Middle frontal gyrus (tissue), 1 donor: Measurements from ENCODE around the gene NUDC.
"Not testable (repeated sequence)": the region's sequence is repeated elsewhere in the genome, so short reads cannot be mapped to it uniquely, and the experiment has no call there.

Source experiments
- DNase-seq: peaks from one replicate; pipeline ENCODE4 v3.0.0-alpha.2; 2015; ENCODE audit warnings: low spot score; ENCODE audit errors: extremely low spot score

Gene NUDC

DNA sequence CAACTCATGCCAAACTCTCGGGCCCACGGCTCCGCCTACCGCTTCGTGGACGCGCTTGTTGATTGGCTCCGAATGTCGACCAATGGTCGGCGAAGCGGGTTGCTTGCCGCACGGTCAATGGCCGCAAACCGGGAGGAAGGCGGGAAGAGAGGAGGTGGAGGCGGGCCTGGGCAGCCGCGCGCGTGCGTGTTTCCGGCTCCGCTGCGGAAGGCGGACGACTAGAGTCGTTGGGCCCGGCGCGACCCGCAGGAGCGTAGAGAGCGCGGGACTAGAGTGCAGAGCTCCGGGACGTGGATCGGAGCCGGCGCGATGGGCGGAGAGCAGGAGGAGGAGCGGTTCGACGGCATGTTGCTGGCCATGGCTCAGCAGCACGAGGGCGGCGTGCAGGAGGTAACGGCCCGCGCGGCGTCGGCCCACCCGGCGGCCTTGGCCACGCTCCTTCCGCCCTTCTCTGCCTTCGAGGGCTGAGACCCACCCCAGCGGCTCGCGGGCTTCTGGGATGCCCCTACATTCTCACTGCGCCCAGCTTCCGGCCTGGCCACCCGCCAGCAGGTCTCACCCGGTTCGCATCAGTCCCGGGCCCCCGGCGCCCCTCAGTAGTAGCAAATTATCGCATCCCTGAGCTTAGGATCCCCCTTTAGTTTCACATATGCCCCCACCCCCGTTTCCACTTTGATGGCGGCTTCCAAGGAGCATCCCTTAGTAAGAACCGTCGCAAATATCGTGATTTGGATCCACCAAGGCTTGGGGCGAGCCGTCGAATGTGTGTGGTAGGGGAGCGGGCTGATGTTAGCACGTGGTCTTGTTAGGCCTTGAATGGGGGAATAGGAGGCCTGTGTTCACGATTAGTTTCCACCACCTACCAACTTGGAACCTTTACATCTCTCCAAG lies at the start of gene NUDC:
Gene NUDC (plus strand): TSS at position 204 of the 891 bp plus-strand sequence. CDS start 106 bp downstream, at position 310.
- DNase-seq = peak; percentile 96

DNA sequence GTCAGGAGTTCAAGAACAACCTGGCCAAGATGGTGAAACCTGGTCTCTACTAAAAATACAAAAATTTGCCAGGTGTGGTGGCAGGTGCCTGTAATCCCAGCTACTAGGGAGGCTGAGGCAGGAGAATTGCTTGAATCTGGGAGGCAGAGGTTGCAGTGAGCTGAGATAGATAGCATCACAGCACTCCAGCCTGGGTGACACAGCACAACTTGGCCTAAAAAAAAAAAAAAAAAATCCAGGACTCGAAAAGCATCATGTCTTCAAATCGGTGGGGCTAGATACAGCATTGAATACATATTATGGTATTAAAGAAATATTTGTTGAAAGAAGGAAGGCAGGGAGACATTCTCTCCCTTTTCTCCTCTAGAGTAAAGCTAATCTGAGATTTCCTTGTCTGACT lies 48.4 kb upstream of the NUDC start:
- not testable (repeated sequence) for DNase-seq

DNA sequence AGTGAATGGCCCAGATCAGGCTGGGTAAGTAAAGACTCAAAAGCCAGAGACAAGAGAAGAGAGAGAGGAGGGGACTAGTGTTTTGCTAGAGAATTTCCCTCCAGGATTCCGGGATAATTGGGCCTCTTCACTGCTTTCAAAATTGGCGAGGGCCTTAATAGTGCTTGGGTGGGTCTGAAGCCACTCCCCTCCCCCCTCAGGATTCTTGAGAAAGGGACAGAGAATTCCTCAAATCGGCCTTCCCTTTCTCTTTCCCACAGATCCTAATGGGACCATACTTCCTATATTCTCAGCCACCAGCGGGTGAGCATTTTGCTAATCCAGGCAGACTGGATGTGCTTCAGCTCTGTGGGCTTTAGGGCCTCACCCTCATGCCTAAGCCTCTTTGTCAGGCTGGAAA lies 46.6 kb upstream of the NUDC start:
- DNase-seq = no peak

DNA sequence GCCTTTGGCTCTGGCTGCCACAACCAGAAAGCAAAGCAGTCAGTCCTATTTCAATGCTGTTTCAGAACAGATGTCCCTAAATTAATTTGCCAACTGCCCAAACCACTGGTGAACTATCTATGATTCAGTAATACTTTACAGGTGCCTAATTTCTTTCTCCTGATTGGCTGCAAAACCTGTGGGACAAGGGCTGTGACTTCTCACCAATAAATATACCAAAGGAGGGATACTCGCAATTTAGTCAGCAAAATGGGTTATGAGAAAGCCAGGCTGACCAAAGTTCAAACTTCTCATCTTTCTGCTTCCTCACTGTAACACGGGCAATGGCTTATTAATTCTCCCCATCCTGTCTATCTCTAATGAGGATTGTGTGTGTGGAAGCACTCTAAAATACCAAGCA lies 44.2 kb upstream of the NUDC start:
- DNase-seq = no peak

DNA sequence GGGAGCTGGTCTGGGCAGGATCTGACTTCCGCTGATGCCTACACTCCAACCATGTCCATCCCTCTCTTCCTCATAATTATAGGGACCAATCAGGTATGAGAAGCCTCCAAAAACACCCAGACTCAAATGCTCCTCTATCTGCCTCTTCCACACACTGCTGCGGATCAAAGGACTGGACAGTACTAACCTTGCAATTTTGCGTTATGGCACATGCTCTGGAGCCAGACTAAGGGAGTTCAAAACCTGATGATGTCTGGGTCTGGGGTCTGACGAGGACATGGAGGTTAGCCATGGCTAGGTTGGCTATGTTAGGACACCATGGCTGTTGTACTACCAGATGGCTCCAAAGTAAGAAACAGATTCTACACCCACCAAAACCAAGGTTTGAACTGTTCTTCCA lies 41.8 kb upstream of the NUDC start:
- DNase-seq = no peak

DNA sequence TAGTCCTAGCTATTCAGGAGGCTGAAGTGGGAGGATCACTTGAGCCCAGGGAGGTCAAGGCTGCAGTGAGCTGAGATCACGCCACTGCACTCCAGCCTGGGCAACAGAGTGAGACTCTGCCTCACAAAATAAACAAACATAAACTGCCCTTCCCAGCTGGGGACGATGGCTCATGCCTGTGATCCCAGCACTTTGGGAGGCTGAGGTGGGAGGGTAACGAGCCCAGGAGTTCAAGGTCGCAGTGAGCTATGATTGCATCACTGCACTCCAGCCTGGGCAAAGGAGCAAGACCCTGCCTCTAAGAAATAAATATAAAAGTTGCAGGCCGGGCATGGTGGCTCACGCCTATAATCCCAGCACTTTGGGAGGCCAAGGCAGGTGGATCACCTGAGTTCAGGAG lies 39.9 kb upstream of the NUDC start:
- DNase-seq = not testable (repeated sequence)

DNA sequence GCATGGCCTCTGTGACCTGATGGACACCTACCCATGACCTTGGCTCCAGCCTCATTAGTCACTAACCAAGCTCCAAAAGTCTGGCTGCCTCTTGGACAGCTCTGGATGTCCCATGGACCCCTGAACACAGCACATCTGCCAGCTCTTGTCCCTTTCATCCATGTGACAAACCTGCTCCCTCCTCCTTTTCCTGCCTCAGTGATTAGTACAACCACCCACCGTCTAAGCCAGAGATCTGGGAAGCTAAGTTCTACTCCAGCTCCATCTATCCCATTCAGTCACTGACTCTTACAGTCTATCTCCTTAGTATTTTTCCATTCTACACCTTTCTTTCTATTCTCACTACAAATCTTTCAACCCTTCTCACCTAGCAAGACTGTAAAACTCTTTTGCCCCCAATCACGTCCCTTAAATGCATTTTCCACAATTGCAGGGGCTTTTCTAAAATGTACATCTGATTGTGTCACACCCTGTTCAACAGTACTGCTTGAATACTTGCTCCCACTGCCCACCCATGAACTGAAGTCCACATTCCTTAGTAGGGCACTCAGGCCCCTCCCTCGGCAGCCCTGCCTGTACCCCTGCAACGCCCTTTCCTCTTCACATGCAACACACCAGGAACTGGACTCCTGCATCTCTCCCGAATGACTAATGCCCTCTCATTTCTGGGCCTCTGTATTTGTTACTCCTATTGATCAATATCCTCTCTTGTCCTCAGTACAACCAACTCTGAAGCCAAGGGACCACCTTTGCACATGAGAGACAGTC lies 38.7 kb upstream of the NUDC start:
- no peak for DNase-seq

DNA sequence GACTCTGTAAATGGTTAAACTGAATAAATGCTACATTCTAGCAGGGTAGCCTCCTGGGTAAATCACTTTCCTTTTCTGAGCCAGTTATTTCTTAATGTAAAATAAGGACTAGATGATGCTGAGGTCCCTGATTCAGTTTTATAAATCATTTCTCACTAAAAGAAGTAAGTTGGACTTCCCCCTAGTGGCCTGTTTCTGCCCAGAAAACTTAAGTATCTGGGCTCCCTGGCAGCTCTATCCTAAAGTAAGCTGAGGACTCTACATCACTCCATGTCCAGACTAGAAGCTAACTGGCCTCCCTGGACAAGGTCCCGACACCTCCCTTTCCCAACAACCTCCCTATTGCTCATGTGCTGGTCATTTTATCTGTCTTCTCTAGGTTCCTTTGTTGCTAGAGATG lies 34.4 kb upstream of the NUDC start:
- DNase-seq = no peak

DNA sequence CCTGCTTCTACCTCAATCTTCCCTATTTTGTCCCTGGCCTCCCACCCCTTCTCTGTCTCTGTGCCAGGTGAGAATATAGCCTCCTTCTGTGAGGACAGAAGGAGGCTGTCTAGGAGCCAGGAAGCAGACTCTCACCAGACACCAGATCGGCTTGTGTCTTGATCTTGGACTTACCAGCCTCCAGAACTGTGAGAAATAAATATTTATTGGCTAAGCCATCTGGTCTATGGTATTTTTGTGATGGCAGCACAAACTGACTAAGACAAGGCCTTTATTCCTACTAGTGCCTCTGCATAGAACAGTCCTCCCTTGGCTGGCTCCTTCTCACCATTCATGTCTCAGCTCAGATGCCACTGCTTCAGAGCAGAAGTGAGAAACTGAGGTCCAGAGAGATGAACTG lies 33.3 kb upstream of the NUDC start:
- DNase-seq = no peak

DNA sequence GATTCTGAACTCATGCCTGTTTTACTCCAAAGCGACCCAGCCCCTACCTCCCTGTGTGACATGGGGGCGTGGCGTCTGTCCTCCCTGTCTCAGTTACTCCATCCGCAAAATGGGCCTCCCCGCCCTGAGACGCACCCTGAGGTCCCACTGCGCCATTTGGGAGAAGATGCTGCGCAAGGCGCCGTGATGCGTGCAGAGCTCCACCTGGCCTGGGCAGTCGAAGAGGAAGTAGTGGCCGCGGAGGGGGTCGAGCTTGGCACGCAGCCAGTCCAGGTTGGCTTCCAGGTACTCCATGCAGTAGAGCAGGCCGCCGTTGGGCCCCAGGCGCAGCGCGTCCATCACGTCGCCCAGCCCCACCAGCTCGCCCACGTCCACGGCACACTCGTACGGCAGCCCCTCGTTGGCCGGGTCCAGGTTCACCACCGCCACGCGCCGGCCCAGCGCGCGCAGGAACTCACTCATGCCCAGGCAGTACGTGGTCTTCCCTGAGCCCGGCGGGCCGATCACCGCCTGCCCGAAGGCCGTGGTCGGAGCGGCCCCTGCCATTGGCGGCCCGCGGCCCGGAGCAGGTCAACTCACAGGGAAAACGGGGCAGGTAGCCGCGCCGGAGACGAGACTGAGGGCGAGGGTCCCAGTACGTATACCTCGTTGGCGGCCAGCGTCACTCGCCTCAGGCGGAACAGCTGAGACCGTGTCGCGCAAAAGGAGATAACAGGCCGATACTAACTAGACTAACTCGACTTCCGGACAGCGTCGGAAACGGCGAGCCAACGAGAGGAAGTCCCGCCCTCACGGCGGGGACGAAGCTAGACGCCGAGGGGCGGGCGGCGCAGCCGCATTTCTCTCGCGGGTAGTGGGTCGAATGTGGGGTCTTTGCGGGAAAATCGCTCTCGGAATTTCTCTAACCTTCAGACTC lies 31.7 kb upstream of the NUDC start, which contains the start of gene GPN2:
Gene GPN2 (minus strand): TSS at position 733 of the 916 bp plus-strand sequence. CDS start 187 bp downstream, at position 546.
- peak; percentile 83 for DNase-seq

DNA sequence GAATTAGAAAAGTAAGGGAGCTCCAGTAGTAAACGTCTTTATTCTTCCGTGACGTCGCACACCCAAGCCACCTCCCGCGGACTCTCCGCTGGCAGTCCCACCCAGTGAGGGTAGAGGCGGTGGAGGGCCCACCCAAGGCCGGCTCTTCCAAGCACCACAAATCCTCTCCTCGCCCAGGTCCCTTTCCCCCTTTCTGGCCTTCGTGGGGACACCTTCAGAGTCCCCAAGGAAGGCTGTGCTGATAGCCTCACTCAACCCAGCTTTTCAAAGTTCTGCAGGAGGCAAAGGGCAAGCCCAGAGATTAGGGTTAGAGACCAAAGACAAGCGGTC lies 31.1 kb upstream of the NUDC start:
- DNase-seq = no peak

DNA sequence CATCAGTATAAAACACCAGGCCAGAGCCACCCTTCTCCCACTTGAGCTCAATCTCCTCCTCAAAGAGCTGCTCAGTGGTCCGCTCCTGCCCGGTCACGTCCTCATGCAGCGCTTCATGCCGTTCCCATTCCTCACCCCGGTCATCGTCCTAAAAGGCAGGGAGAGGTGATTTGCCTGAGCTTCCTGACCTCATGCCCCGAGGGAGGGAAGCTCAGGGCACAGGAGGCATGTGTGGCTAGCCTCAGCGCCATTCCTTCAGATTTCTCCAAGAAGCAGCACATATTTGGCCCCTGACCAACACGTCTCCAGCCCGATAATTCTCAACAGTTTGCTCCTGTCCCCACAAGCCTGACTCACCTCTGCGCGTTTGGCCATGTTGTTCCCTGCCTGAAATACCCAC lies 27.3 kb upstream of the NUDC start:
- no peak for DNase-seq

DNA sequence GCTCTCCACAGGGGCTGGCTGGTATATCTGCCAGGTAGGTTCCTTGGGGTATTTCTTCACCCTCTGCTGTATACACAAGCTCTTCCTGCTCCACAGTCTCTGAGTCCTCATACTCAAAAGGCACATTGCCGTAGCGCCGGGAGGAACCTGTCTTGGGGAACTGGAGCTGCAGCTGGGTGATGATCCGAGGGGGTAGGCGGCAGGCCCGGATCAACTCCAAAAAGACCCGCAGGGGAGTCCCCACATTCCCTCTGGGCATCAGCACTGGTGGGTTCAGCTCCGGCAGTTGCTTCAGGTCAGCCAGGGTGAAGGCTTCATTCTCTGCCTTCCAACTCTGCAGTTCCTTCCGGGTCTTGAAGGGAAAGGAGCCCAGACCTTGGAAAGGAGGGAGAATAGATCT lies 24.2 kb upstream of the NUDC start:
- DNase-seq = no peak

DNA sequence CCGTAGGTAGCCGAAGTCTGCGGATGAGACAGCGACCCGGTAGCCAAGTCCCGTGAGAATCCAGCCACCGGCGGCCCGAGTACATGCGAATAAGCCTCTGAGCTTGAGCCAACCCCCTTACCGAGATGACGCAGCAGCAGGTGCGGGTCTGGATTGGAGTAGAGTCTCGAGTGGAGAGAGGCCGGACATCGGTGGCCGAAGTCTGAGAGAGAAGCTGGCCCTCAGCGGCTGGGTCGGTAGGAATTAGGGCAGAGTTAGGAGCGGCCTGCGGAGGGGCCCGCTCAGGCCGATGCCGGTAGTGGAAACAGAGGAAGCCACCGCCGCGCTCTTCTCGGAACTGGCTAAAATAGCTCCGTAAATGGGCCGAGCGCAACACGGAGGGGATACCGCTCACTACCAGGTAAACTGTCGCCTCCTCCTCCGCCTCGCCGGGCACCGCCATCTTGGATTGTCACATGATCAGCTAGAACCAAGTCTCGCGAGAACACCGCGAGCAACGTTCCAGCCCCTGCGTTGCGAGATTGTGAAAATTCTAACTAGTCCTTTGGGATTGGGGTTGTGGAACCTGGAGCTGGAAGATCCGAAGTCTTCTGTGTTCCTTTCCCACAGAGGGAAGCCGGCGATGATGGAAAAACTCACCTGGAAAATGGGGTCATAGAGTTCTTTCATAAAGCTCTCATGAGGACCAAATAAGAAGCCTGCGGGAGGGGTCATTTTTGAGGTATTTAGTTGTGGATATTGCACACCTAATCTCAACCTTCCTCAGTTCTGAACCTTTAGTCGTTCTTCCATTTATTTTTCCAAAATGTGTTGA lies 21.3 kb upstream of the NUDC start, which contains the start of gene GPATCH3:
Gene GPATCH3 (minus strand): TSS at position 467 of the 814 bp plus-strand sequence. CDS start 25 bp downstream, at position 442.
- peak; percentile 90 for DNase-seq

DNA sequence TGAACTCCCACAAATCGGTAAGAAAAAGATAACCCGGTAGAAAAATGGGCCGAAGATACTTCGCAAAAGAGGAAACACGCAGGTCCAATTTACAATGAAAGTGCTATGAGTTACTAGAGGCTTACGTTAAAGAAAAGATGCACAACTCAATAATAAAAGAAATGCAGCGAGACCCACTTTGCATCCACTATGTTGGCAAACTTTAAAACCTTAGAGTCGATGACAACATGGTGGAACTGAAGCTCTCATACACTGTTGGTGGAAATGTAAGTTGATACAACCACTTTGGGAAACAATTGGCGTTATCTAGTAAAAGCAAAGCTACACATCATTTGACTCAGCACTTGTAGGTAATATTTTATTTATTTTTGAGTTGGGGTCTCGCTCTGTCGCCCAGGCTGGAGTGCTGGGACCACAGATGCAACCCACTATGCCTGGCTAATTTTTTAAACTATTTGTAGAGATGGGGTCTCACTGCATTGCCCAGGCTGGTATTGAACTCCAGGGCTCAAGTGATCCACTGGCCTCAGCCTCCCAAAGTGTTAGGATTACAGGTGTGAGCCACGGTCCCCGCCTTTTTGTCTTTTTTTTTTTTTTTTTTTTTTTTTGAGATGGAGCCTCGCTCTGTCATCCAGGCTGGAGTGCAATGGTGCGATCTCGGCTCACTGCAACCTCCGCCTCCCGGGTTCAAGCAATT lies 20.6 kb upstream of the NUDC start:
- DNase-seq = no peak

DNA sequence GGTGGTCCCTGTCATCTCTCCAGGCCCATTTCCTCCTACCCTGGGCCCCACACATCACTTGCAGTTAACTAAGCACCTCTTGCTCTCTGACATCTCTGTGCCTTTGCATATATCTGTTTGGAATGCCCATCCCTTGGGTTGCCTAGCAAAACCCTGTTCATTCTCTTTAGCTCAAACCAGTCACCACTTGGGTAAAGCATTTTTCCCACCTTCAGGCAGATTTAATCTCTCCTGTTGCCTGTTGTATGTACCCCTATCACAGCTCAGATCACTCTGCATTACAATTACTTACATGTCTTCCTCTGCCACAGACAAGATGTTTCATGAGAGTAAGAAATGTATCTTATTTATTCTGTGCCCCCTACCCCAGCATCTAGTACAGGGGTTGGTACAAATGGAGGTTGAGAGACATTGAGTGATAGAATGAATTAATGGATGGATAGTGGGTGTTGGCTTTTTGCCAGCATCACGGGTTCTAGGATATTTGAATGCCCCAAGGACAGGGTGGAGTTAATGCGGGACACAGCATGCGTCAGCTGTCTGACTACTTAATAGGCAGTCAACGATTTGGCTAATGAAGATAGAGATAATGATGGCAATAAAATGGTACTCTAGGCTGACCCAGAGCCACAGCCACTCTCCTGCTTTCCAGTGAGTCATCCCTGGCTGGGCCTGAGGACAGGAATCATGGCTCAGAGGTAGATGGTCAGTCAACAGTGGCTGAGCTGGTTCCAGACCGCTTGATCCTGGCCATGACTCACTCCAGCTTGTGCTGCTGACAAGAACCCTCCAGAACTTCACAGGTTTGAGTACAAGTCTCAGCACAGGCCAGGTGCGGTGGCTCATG lies 14.2 kb upstream of the NUDC start:
- DNase-seq = no peak

DNA sequence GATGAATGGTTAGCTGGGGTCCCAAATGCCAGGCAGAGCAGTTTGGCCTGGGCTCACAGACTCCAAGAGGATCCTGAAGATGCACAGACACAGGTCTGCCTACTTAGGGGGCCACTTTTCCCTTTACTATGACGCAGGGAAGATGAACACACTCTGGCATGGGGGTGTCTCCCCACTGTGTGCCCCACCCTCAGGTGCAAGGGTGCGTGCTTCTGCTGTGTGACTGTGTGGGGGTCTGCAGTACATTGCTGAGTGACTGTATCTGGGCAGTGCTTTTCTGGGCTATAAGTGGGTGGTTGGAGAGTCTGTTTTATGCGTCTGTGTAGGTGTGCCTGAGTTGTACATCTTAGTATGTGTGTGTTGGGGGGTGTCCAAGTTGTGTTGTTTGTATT lies 11.6 kb upstream of the NUDC start:
- no peak for DNase-seq

DNA sequence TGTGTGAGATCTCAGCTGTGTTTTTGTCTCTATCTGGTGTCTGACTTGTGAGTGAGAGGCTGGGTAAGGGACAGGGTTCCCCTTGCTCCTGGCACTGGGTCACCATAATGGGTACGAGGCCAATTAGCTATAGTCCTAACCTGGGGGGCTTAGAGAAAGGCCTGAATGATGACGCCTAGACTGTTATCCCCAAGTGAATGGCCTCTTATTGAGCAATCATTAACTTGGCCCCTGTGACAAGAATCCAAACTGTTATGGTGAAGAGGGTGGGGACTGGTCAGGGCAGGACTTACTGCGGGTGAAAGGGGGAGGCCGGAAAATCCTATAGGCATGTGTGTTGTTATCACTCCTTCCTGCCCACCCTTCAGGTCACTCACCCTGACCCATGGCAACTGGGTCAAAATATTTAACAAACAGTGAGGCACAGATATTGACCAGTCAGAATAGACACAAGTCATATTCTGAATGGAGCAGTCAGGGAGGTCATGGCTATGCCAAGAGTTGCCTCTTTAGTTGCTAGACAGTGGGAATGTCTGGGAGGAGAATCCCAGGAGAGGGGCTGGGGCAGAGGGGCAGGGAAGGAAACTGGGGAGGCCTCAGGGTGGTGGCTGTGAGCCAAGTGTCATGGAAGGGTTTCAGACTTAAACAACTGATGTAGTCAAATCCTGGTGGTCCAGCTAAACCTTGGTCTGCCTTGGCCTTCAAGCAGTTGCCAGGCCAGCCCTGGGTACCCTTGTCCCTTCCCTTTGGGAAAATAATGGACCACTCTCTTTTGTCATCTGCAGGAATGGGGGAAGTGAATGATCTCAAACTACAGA lies 11.0 kb upstream of the NUDC start:
- no peak for DNase-seq
